ENCODE results near the gene FAM107B. TPM values are rescaled to one million over a fixed set of nuclear protein-coding genes. Genes with fewer than 3 reads are reported as not detected.

The FAM107B gene
- total and polyA plus RNA-seq, 2 donors (not counting 3 experiments of a cell fraction or from before 2014, with no cell fraction given): 39.2 to 176 TPM

DNA sequence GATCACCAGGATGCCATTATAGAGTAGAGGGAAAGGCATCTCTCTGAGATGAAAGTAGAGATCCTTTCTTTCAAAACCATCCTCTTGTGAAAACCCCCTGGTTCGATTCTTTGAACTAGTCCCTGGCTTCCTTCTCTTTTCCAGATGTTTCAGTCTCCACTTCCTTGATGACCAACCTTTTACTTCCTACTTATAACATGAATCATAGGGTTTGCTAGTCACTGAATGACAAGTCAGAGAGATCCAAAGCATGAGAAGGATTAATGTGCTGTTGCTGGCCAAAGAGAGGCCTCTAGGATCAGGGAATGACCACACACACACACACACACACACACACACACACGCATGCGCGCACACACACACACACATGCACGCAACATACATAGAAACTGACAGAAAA, 282.9 kb downstream of the FAM107B start:
- H3K4me3 ChIP-seq (replicated peaks in 1 of 3; ENCODE audit: insufficient read depth in 1 of 3, low read depth in 1 of 3, low read length in 3 of 3): no peak overlapping the region

More for the DNA sequence above, 282.9 kb downstream of the FAM107B start:
- Histone ChIP-seq H2AFZ (ENCODE audit: low read depth, low read length) (no peak overlapping the region), H3K36me3 (ENCODE audit: control insufficient read depth in 2 of 2, extremely low read depth in 1 of 2, insufficient read depth in 2 of 2, low read length in 2 of 2) (no peaks in the 10 kb centered on the region), H3K27ac (ENCODE audit: insufficient read depth, low read depth, low read length) (no peak overlapping the region), H3K4me2 (ENCODE audit: insufficient read depth, low read length) (peak overlapping the region; percentile 12), H3K9ac (replicated peaks; ENCODE audit: extremely low read depth, insufficient read depth, low read length) (no peak overlapping the region), H3K4me1 (ENCODE audit: control insufficient read depth, extremely low read depth, insufficient read depth, low read length) (peaks cover 4% of the 10 kb centered on the region), H3K79me2 (ENCODE audit: control insufficient read depth, insufficient read depth, low read length) (no peaks in the 10 kb centered on the region), H3K9me1 (replicated peaks; ENCODE audit: control insufficient read depth, extremely low read depth, insufficient read depth, low read length) (no peaks in the 10 kb centered on the region), H3K27me3 (ENCODE audit: control insufficient read depth in 2 of 2, insufficient read depth in 2 of 2, low read length in 2 of 2) (peaks cover 4 to 14% of the 10 kb centered on the region in 2 experiments), H4K20me1 (replicated peaks; ENCODE audit: control insufficient read depth, extremely low read depth, insufficient read depth, low read length) (no peaks in the 10 kb centered on the region), H3K9me3 (replicated peaks; ENCODE audit: control insufficient read depth, insufficient read depth, low read length) (no peaks in the 10 kb centered on the region)
- CTCF ChIA-PET: interaction anchor here (1.1 kb wide), 2 partner anchors 11 to 331 kb away, joined by 3 to 4 read pairs; no protein-coding TSS in a partner anchor
- BruUV-seq (replicated peaks): no TSS peak
- intact Hi-C loops (cut with micrococcal nuclease): loop anchor here (10.0 kb wide), 1 partner anchor 593 kb away; the partner anchor contains the start of gene ACBD7
- POLR2A ChIA-PET: no interaction called here
- TF ChIP-seq, protein P1, sequence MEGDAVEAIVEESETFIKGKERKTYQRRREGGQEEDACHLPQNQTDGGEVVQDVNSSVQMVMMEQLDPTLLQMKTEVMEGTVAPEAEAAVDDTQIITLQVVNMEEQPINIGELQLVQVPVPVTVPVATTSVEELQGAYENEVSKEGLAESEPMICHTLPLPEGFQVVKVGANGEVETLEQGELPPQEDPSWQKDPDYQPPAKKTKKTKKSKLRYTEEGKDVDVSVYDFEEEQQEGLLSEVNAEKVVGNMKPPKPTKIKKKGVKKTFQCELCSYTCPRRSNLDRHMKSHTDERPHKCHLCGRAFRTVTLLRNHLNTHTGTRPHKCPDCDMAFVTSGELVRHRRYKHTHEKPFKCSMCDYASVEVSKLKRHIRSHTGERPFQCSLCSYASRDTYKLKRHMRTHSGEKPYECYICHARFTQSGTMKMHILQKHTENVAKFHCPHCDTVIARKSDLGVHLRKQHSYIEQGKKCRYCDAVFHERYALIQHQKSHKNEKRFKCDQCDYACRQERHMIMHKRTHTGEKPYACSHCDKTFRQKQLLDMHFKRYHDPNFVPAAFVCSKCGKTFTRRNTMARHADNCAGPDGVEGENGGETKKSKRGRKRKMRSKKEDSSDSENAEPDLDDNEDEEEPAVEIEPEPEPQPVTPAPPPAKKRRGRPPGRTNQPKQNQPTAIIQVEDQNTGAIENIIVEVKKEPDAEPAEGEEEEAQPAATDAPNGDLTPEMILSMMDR (IDR thresholded peaks at IDR 0.05; ENCODE audit: extremely low read depth in 1 of 2, insufficient read depth in 1 of 2, low read depth in 1 of 2, low read length in 2 of 2): no peak
- TF ChIP-seq FOS (IDR thresholded peaks at IDR 0.05; ENCODE audit: borderline replicate concordance, insufficient read depth, low read length) (peak; percentile 61), MYC (IDR thresholded peaks at IDR 0.05; ENCODE audit: low read depth, low read length) (no peak), GATA2 (IDR thresholded peaks at IDR 0.05; ENCODE audit: insufficient read depth, insufficient read length, low read depth, low read length) (no peak), EZH2 (IDR thresholded peaks at IDR 0.05; ENCODE audit: borderline replicate concordance, low read depth, low read length, severe bottlenecking) (no peak)
- TF ChIP-seq, protein P2, sequence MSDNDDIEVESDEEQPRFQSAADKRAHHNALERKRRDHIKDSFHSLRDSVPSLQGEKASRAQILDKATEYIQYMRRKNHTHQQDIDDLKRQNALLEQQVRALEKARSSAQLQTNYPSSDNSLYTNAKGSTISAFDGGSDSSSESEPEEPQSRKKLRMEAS (IDR thresholded peaks at IDR 0.05; ENCODE audit: insufficient read depth, insufficient read length): no peak
- DNase-seq (ENCODE audit: low read depth, low spot score): peak; percentile 18
- dilution Hi-C loops (cut with MboI; ENCODE audit: extremely low pct_ligation_motif_present, low sequenced_read_pairs): no loop called here
- FAIRE-seq: peak; percentile 12

Data from endothelial cell of umbilical vein (primary cell).